Measurements from ENCODE around the gene SEPHS2.
"Not testable (repeated sequence)": the region's sequence is repeated elsewhere in the genome, so short reads cannot be mapped to it uniquely, and the experiment has no call there.

SEPHS2 gene

GRCh38 chr16:30397776-30398660 lies 47.7 kb downstream of the SEPHS2 start:
- no peak for DNase-seq

DNA sequence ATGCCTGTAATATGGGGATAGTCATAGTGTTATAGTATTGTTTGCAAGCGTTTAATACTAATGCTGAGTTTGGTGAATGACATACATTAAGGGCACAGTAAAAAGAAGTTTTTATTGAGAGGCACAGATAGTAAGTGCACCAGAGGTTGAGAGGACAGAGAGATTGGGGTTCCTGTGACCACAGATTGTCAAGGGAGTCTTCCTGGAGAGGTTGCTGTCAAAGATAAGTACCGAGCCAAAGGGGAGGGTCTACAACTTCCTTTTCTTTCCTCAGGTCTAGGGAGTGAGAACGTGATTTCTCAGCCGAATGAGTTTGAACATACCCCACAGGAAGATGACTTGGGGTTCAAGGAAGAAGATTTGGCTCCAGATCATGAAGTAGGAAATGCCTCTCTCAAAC lies 48.6 kb downstream of the SEPHS2 start:
- DNase-seq: no peak

GRCh38 chr16:30396627-30397026 lies 49.0 kb downstream of the SEPHS2 start:
- not testable (repeated sequence) for DNase-seq

- DNase-seq: peak; percentile 39
These were observed 49.6 kb downstream of the SEPHS2 start for GRCh38 chr16:30395992-30396585.

- DNase-seq: peak; percentile 90
These were observed 50.3 kb downstream of the SEPHS2 start, which contains the start of gene ZNF48 for GRCh38 chr16:30395155-30395991. Gene ZNF48 (plus strand): TSS chr16:30395420. CDS start chr16:30395795, 375 bp downstream.

- DNase-seq: peak; percentile 50
These were observed 51.0 kb downstream of the SEPHS2 start for GRCh38 chr16:30394592-30395154.

Measured in fibroblast of skin of back (primary cell).